CD4-positive, alpha-beta T cell (primary cell): Measurements from ENCODE around the gene MS4A15. TPM values are rescaled to one million over a fixed set of nuclear protein-coding genes. Genes with fewer than 3 reads are reported as not detected.
A peak's percentile ranks its signal among the peaks of the same experiment; 100 is the strongest.

Experiments used
- ATAC-seq: fragments of 200-7000 bp; cut with Tn5 transposase; one replicate; pipeline ENCODE4 v1.10.0; 2022; ENCODE audit warnings: mild to moderate bottlenecking; ENCODE audit not compliant: poor library complexity
- CTCF ChIA-PET: fragments of 350-600 bp; sonication (Branson Sonifier 250); formaldehyde crosslinking; loops from one replicate; lab custom pipeline; 2021; ENCODE audit warnings: antibody characterized with exemption, inconsistent platforms; lab: Charles Lee
- POLR2A ChIA-PET: fragments of 350-600 bp; sonication (Branson Sonifier 250); formaldehyde crosslinking; loops from one replicate; lab custom pipeline; 2021; ENCODE audit warnings: antibody characterized with exemption, inconsistent platforms; lab: Charles Lee
- DNase-seq, 14 experiments: peaks; one replicate each; pipeline ENCODE4 v3.0.0-alpha.2; 2013 to 2020; ENCODE audit warnings: mixed read lengths in 2 of 14
- H3K27ac ChIP-seq, 2 donors: one replicate each; pipeline versions ENCODE4 v1.5.1 to v1.7.0; 2013; ENCODE audit warnings: low read length in 2 of 2, low read depth in 1 of 2, mild to moderate bottlenecking in 1 of 2
- H3K27me3 ChIP-seq, 2 experiments: 1 replicate in 1 of 2; 2 replicates in 1 of 2; pipeline versions ENCODE4 v1.6.1 to v1.7.0; 2013; ENCODE audit warnings: low read length in 2 of 2, control low read depth in 1 of 2, mild to moderate bottlenecking in 1 of 2, moderate library complexity in 1 of 2; ENCODE audit not compliant: insufficient read depth in 2 of 2, control insufficient read depth in 1 of 2
- H3K36me3 ChIP-seq: one replicate; pipeline ENCODE4 v1.6.1; 2013; ENCODE audit warnings: low read length, control low read depth; ENCODE audit not compliant: insufficient read depth
- H3K4me1 ChIP-seq: one replicate; pipeline ENCODE4 v1.6.1; 2013; ENCODE audit warnings: low read length, control low read depth; ENCODE audit not compliant: insufficient read depth
- H3K4me3 ChIP-seq: one replicate; pipeline ENCODE4 v1.5.1; 2013; ENCODE audit warnings: mild to moderate bottlenecking, low read length, moderate library complexity
- H3K9me3 ChIP-seq, 2 experiments: 1 replicate in 1 of 2; 2 replicates in 1 of 2; pipeline versions ENCODE4 v1.6.1 to v1.7.0; 2013; ENCODE audit warnings: low read length in 2 of 2, mild to moderate bottlenecking in 2 of 2, control low read depth in 1 of 2, moderate library complexity in 1 of 2; ENCODE audit not compliant: control insufficient read depth in 1 of 2, insufficient read depth in 1 of 2
- H3K27ac Mint-ChIP-seq: one replicate; pipeline ENCODE4 v1.8.0; 2020; ENCODE audit warnings: mixed read lengths
- H3K27me3 Mint-ChIP-seq: one replicate; pipeline ENCODE4 v1.8.0; 2021; ENCODE audit warnings: mixed read lengths
- H3K36me3 Mint-ChIP-seq: one replicate; pipeline ENCODE4 v1.8.0; 2021; ENCODE audit warnings: low read depth, mixed read lengths
- H3K4me1 Mint-ChIP-seq: one replicate; pipeline ENCODE4 v1.8.0; 2021; ENCODE audit warnings: low read depth, mixed read lengths
- H3K4me3 Mint-ChIP-seq: one replicate; pipeline ENCODE4 v1.8.0; 2020; ENCODE audit warnings: mild to moderate bottlenecking, mixed read lengths
- H3K9me3 Mint-ChIP-seq: one replicate; pipeline ENCODE4 v1.8.0; 2020; ENCODE audit warnings: mixed read lengths
- CTCF ChIP-seq: fragments of 200-600 bp; IDR thresholded peaks from one replicate; pipeline ENCODE4 v1.8.0; 2022; ENCODE audit warnings: antibody characterized with exemption, mild to moderate bottlenecking
- intact Hi-C, 2 experiments: fragments of 100-400 bp; cut with DNase I in 1 of 2; cut with micrococcal nuclease in 1 of 2; formaldehyde crosslinking; loops; one replicate each; pipeline versions ENCODE4 v1.15.1 to v1.9.0; 2023 to 2025; cut with DNase I, micrococcal nuclease
- total RNA-seq, 174 experiments: library from RNA in 2 of 174; stranded (reverse) in 2 of 174; gene quantifications; one replicate each; pipeline ENCODE4 v1.2.3 and lab custom pipeline; 2021 to 2026

MS4A15 gene
- total RNA-seq, 2 experiments from 2014 or later = not detected

- intact Hi-C loops = no loop called here
- Histone ChIP-seq H3K4me1 (no peaks in the 10 kb centered on the region), H3K27ac (no peak overlapping the region), H3K36me3 (no peaks in the 10 kb centered on the region), H3K27me3 (peaks cover 2 to 10% of the 10 kb centered on the region in 2 experiments), H3K4me3 (no peak overlapping the region), H3K9me3 (peaks cover 0 to 4% of the 10 kb centered on the region in 2 experiments)
- Mint-ChIP-seq H3K27me3 (peaks cover 48% of the 10 kb centered on the region), H3K4me3 (no peak overlapping the region), H3K36me3 (no peaks in the 10 kb centered on the region), H3K4me1 (no peaks in the 10 kb centered on the region), H3K27ac (no peak overlapping the region), H3K9me3 (no peaks in the 10 kb centered on the region)
- no peak for TF ChIP-seq CTCF
- ATAC-seq = no peak
- no peak for DNase-seq
- ChIA-PET POLR2A (no interaction called here), CTCF (interaction anchor here (1.1 to 2.3 kb wide), 2 partner anchors 10 to 529 kb away, joined by 5 to 7 read pairs; no protein-coding TSS in a partner anchor)
These were observed 8.7 kb downstream of the MS4A15 start for GRCh38 chr11:60765355-60765754.

- no peak overlapping the region for H3K4me3 Mint-ChIP-seq
- no peaks in the 10 kb centered on the region for H3K36me3 Mint-ChIP-seq
- ChIA-PET CTCF (interaction anchor here (2.3 kb wide), 1 partner anchor 9 kb away, joined by 7 read pairs; no protein-coding TSS in a partner anchor), POLR2A (no interaction called here)
- H3K27ac ChIP-seq = no peak overlapping the region
- H3K4me3 ChIP-seq = no peak overlapping the region
- no peak overlapping the region for H3K27ac Mint-ChIP-seq
- peaks cover 2 to 7% of the 10 kb centered on the region in 2 experiments for H3K27me3 ChIP-seq
- intact Hi-C loops = no loop called here
- ATAC-seq (no peak), DNase-seq (peak in 1 of 14 experiments; percentile 2)
- no peaks in the 10 kb centered on the region for H3K4me1 ChIP-seq
- H3K4me1 Mint-ChIP-seq = no peaks in the 10 kb centered on the region
- TF ChIP-seq CTCF = no peak
- no peaks in the 10 kb centered on the region for H3K36me3 ChIP-seq
- no peaks in the 10 kb centered on the region for H3K9me3 Mint-ChIP-seq
- H3K27me3 Mint-ChIP-seq = peaks cover 39% of the 10 kb centered on the region
- H3K9me3 ChIP-seq = peaks cover 0 to 4% of the 10 kb centered on the region in 2 experiments
These were observed 9.9 kb downstream of the MS4A15 start for GRCh38 chr11:60766547-60766946.

DNA sequence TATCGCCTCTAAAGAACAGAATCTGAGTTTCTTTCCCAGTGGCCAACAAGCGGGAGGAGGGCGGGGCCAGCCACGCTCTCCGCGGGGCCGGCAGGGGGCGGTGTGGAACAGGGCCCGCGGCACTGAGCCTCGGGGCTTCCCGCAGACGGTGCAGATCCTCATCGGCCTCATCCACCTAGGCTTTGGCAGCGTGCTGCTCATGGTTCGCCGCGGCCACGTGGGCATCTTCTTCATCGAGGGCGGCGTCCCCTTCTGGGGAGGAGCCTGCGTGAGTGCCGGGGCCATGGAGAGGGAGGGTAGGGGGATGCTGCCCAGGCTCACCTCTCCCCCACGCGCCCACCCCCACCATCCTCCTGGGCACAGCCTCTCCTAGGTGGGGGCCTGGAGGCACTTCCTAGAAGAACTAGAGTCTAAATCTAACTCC lies 10.7 kb downstream of the MS4A15 start:
- CTCF ChIA-PET = interaction anchor here (2.3 kb wide), 1 partner anchor 8 kb away, joined by 7 read pairs; no protein-coding TSS in a partner anchor

More for the DNA sequence above, 10.7 kb downstream of the MS4A15 start:
- peak in 3 of 14 experiments; percentile 23 to 34 (median 26) for DNase-seq
- Mint-ChIP-seq H3K9me3 (no peaks in the 10 kb centered on the region), H3K4me1 (no peaks in the 10 kb centered on the region), H3K36me3 (no peaks in the 10 kb centered on the region), H3K27ac (no peak overlapping the region), H3K4me3 (no peak overlapping the region), H3K27me3 (peaks cover 38% of the 10 kb centered on the region)
- no peak for TF ChIP-seq CTCF
- intact Hi-C loops = no loop called here
- Histone ChIP-seq H3K27ac (no peak overlapping the region), H3K4me1 (no peaks in the 10 kb centered on the region), H3K4me3 (no peak overlapping the region), H3K9me3 (peaks cover 0 to 4% of the 10 kb centered on the region in 2 experiments), H3K36me3 (no peaks in the 10 kb centered on the region), H3K27me3 (peaks cover 0 to 2% of the 10 kb centered on the region in 2 experiments)
- no peak for ATAC-seq
- POLR2A ChIA-PET = no interaction called here
